HG03520 (cell line): ENCODE results near the gene ARSD.
"Not testable (repeated sequence)": the region's sequence is repeated elsewhere in the genome, so short reads cannot be mapped to it uniquely, and the experiment has no call there.

ENCODE experiments used
- ATAC-seq: cut with Tn5 transposase; IDR thresholded peaks from one replicate; pipeline ENCODE4 v1.9.1; 2021; ENCODE audit warnings: mild to moderate bottlenecking, moderate library complexity; ENCODE audit not compliant: unreplicated experiment

The ARSD gene

DNA sequence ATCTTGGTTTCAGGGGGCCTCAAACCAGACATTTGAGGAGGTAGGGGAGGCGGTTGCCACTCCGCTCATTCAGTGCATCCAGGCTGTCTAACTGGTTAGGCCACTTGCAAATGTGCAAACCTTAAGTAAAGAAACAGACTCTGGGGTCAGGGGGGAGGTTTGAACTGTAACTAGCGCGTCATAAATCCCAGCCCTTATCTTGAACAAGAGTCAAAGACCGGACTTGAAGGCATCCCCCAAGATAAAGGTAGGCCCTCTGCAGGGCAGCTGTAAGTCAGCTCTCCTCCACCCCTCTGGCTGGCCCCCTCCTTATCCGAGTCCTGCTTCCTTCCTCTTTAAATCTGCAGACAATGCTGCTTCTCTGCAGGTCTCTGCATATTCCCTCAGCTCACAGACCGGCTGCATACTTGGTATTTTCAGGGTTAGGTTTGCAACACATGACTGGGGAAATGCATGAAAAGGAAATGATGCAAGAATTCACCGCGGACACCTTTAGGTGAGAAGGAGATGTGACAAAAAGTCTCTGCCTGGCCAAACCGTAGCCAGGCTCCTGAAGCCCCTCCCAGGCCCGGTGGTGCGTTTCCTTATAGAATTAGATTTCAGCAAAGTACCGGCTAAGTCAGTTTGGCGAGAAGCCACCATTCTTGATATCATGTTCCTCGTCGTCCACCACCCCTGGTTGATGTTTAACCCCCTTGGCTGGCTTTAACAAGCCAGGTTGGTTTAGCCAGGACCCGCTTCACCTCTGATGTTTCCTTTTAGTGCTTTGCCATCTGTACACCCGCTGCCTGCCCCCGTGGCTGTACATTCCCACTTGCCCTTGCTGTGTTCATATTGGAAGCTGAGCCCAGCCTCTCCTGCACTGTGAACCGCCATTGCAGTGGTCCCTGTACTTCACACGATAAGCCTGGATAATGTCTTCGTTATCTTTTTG, 31.2 kb downstream of the ARSD start:
- ATAC-seq = not testable (repeated sequence)

DNA sequence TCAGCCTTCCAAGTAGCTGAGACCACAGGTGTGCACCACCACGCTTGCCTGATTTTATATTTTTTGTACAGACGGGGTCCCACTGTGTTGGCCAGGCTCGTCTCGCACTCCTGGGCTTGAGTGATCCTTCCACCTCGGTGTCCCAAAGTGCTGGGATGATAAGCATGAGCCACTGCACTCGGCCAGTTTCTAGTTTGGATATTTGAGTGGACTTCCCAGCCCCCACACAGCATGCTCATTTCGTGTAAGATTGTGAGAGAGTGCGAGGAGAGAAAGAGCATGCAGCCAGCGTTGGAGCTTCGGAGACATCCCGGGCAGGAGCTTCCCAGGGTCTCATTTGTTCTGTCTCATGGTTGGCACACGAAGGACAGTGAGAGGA, 31.8 kb downstream of the ARSD start:
- no peak for ATAC-seq

- ATAC-seq = no peak
These were observed 34.2 kb downstream of the ARSD start for GRCh38 chrX:2894885-2895292.

DNA sequence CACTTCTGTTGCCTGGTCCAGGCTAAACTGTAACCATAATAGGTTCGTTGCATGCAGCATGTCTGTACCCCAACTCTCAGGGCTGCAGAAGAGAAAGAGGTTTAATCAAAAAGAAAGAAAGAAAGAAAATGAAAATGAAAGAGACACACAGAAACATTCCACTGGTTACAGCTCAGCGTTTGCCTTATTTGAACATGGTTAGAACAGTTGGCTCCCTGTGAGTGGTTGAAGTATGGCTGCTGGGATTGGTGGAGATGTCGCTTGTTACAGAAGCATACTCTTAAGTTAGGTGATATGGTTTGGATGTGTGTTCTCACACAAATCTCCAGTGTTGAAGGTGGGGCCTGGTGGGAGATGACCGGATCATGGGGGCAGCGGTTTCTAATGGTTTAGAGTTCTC, 36.3 kb downstream of the ARSD start:
- ATAC-seq = no peak

- not testable (repeated sequence) for ATAC-seq
These were observed 38.3 kb downstream of the ARSD start for GRCh38 chrX:2890536-2891460.

GRCh38 chrX:2889706-2890490, 39.2 kb downstream of the ARSD start:
- not testable (repeated sequence) for ATAC-seq

DNA sequence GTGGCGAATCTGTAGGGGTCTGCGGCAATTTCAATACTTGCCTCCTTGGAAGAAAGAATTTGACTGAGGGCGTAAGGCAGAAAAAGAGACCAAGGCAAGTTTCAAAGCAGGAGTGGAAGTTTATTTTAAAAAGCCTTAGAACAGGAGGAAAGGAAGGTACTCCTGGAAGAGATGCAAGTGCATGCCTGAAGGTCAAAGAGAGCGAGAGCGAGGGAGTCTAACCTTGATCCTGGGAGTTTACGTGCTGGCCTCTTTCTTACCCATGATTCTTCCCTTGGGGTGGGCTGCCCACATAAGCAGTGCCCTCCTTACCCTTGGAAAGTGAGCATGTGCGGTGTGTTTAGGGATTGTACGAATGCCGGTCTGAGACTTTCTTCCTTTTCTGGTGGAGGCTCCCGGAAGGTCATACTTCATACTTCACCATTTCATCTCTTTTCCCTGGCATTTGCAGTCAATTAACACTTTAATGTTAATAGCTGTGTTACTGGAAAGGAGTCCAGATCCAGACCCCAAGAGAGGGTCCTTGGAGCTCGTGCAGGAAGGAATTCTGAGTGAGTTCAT, 40.0 kb downstream of the ARSD start:
- no peak for ATAC-seq

DNA sequence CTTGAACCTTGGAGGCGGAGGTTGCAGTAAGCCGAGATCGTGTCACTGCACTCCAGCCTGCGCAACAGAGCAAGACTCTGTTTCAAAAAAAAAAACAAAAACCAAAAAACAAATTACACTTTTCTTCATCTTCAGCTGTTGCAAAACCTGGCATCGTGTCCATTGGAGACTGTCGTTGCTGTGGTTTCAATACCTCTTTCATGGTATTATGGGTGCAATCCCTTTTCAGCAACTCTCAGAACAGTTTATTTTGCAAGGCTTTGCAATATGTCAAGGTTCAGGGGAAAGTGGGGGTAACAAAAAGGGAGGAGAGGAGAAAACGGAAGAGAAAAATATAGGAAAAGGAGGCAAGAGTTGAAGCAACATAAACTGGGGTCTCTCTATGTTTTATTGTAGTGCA, 40.8 kb downstream of the ARSD start:
- ATAC-seq = no peak

GRCh38 chrX:2883770-2884169, 45.4 kb downstream of the ARSD start:
- ATAC-seq = no peak

- ATAC-seq = no peak
These were observed 49.5 kb downstream of the ARSD start for GRCh38 chrX:2879670-2880069.

GRCh38 chrX:2878563-2878962, 50.6 kb downstream of the ARSD start:
- ATAC-seq = no peak

DNA sequence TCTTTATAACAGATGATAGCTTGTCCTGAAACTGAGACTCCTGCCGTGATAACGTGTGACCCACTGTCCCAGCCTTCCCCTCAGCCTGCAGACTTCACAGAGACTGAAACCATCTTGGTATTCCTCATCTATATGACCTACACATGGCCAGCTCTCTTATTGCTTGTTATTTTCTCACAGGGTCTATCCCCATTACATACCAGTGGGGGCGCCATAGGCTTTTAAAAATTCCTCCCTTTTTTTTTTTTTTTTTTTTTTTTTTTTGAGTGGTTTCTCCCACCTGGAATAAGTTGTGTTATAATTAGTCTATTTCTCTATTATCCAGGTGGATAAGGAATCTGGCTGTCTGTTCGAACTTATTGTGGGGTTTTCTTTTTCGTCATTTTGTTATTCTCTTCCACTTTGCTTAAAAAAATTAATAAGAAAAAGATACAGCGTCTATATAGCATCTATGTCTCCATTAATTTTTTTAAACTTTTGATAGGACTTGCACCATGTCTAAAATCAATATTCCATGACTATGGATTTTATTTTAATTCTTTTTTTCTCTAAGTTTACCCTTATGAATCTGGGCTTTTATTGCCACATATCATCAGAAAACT, 53.2 kb downstream of the ARSD start:
- no peak for ATAC-seq

GRCh38 chrX:2875136-2875481, 54.0 kb downstream of the ARSD start:
- no peak for ATAC-seq

DNA sequence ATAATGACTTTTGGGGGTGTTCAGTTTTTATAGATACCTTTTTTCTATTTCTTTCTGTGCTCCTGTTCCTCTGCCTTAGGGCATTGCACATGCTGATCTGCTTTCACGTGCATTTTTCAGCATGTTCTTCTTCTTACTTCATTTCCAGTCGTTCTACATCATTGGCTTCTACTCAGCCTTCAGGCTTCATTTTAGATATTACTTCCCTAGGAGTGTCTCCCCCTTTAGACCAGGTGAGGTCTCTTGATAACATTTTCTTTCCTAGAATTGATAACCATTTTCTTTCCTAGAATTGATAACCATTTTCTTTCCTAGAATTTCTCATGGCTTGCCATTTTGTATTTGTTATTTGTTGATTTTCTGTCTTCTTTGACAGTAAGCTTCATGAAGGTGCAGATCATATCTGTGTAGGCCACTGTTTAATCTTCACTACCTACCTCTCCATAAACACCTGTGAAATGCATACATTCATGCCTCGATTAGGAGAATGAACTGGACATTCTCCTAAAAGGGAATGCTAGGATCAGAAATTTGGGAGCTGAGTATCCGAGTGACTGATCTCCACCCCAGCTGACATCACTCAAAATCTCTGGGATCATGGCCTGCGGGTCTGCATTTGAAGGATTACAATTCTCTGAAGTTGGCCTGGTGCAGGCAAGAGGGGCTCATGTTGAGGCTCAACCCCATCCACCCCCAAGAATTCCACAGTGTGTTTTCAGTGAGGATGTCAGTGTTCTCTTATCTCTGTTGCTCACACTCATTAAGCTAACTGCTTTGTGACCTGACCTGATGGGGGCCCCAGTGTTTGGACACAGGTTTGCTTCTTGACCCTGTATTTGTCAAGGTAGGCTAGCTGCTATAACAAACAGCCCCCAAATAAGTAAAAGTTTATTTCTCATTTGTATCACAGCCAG, 54.7 kb downstream of the ARSD start:
- no peak for ATAC-seq

DNA sequence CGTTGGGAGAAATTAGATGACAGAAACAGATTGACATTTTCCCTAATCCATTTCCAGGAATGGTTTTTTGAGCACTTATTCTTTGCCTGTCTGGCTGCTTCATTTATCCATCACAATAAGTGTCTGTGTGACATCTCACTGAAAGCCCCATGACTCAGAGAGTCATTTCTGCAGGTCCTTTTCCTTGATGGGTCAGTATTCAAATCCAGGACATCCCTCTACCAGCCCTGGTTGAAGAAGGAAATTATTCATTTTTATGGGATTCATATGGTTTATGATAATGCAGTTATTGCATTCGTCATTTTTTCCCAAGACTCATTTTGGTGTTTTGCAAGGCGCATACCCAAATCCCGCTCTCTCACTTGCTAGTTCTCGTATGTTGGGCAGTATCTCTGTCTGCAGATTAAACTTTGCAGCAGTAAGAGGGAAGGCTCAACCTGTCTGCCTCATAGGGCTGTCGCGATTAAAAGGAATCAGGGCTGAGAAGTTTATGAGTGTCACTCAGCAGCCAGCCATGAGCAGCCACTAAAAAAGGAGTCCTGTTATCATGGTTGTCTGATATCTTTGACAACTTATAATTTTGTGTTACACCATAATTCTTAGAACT, 56.4 kb downstream of the ARSD start:
- no peak for ATAC-seq

DNA sequence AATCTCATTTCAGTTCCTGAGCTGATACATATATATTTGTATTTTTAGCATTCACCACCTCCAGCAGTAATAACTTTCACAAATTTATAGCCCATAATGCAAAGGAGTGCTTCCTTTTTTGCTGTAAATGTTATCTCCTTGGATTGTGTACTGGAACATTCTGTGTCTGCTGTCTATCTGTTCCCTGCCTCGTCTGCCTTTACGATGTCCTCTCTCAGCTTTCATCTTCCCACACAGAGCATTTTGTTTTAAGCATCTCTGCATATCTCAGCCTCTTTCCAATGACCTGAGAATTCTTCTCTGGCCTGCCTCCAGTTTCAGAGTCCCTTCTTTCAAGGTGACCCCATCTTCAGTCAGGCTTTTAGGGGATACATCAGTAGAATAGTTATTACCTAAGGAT, 57.3 kb downstream of the ARSD start:
- ATAC-seq = no peak

GRCh38 chrX:2870650-2871049, 58.5 kb downstream of the ARSD start:
- no peak for ATAC-seq

DNA sequence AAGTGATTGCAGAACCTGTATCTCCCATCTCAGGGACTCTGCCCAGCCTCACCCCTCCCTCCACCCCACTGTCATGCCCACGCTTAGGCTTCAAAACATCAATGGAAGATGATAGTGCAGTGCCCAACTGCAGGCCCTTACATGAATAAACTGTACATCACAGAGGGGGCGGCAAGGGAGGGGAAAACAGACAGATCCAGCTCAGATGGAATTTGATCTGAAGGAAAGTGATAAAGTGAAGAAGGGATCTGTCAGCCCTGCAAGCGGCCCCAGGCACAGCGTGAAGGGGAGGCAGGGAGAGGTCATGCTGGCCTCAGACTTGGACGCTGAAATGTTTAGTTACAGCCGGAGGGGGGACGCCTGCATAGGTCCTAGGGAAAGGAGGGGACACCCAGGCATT, 61.9 kb downstream of the ARSD start:
- ATAC-seq = no peak

GRCh38 chrX:2863646-2864045, 65.5 kb downstream of the ARSD start:
- ATAC-seq = no peak
